Psoas muscle (tissue), 8 donors: ENCODE data around the gene KANSL1. TPM values are rescaled to one million over a fixed set of nuclear protein-coding genes. Genes with fewer than 3 reads are reported as not detected.
A peak's percentile ranks its signal among the peaks of the same experiment; 100 is the strongest.

Source experiments
- ATAC-seq, 4 donors: fragments of 200-7000 bp; cut with Tn5 transposase; one replicate each; pipeline ENCODE4 v1.9.1; 2020; ENCODE audit warnings: moderate library complexity in 3 of 4, mild to moderate bottlenecking in 2 of 4
- DNase-seq, 2 donors: peaks; one replicate each; pipeline ENCODE4 v3.0.0-alpha.2; 2020
- H3K27ac ChIP-seq: fragments of 200-600 bp; one replicate; pipeline ENCODE4 v1.8.0; 2022
- H3K27me3 ChIP-seq, 3 donors: fragments of 200-600 bp in 1 of 3; one replicate each; pipeline versions ENCODE4 v1.6.1 to v1.8.0; 2013 to 2022; ENCODE audit warnings: low read length in 2 of 3, mild to moderate bottlenecking in 2 of 3, moderate library complexity in 1 of 3; ENCODE audit not compliant: insufficient read depth in 3 of 3
- H3K36me3 ChIP-seq, 2 donors: fragments of 200-600 bp in 1 of 2; one replicate each; pipeline versions ENCODE4 v1.6.1 to v1.8.0; 2013 to 2022; ENCODE audit warnings: low read depth in 1 of 2, mild to moderate bottlenecking in 1 of 2, moderate library complexity in 1 of 2; ENCODE audit not compliant: insufficient read depth in 1 of 2
- H3K4me1 ChIP-seq: fragments of 200-600 bp; one replicate; pipeline ENCODE4 v1.8.0; 2022
- H3K4me3 ChIP-seq: fragments of 200-600 bp; one replicate; pipeline ENCODE4 v1.8.0; 2022; ENCODE audit warnings: mild to moderate bottlenecking
- H3K9me3 ChIP-seq: fragments of 200-600 bp; one replicate; pipeline ENCODE4 v1.8.0; 2022
- CTCF ChIP-seq: fragments of 200-600 bp; IDR thresholded peaks from one replicate; pipeline ENCODE4 v1.8.0; 2022; ENCODE audit warnings: antibody characterized with exemption
- WGBS, 3 donors: extraction: QIAGEN DNeasy Blood & Tissue Kit; methylation state at CpG; one replicate each; pipeline versions ENCODE4 v1.1.6 to v1.1.7; 2013; 5-methylcytosine and 5-hydroxymethylcytosine counted together
- intact Hi-C, 2 donors: fragments of 100-400 bp; cut with DNase I; formaldehyde crosslinking; loops; one replicate each; pipeline versions ENCODE4 v1.11.0 to v1.14.2; 2022
- polyA plus RNA-seq, 3 donors: library from polyadenylated mRNA; stranded (reverse); fragments of 200-250 nt; gene quantifications; one replicate each; pipeline ENCODE4 v1.2.3, GENCODE V29; 2013
- total RNA-seq, 4 donors: library from RNA; stranded (reverse); fragmentation: NEBNext Ultra II Directional in 2 of 4; extraction: Animal tissue kit (Norgen Biotek cat#: 25700) in 2 of 4; gene quantifications; one replicate each; pipeline versions ENCODE4 v1.2.1 to v1.2.4, GENCODE V29; 2021 to 2023
- donor health status: healthy with polysubstance abuse.
- donor health status: DM: no; HTN: no; CAD: no; lungs with moderate emphysema.
- donor health status: Bipolar disorder and iron deficiency.
- donor health status: healthy.
- donor health status: DM: yes; HTN: yes; CAD: no.
- donor health status: DM: no; HTN: no; CAD: no.
- donor health status: DM: no; HTN: no; CAD: no.
- donor health status: DM: yes; HTN: yes; CAD: no.

KANSL1 gene
- total and polyA plus RNA-seq, 7 donors = 6.9 to 37.5 (median 25.8) TPM

- intact Hi-C loops = no loop called here
- Histone ChIP-seq H3K27ac (peak overlapping the region; percentile 75), H3K9me3 (no peaks in the 10 kb centered on the region), H3K4me1 (peaks cover 43% of the 10 kb centered on the region), H3K36me3 (peaks cover 5 to 60% of the 10 kb centered on the region in 2 donors), H3K27me3 (no peaks in the 10 kb centered on the region), H3K4me3 (no peak overlapping the region)
- no peak for TF ChIP-seq CTCF
- DNase-seq (no peak), ATAC-seq (no peak)
- WGBS, 3 donors = 91 to 94% (median 94%) methylated on average over 5 of the region's 5 CpGs
Measured at GRCh38 chr17:46047398-46047797, 145.8 kb downstream of the KANSL1 start.

- Histone ChIP-seq H3K27ac (peak overlapping the region; percentile 75), H3K4me3 (no peak overlapping the region), H3K36me3 (peaks cover 5 to 65% of the 10 kb centered on the region in 2 donors), H3K4me1 (peaks cover 43% of the 10 kb centered on the region), H3K9me3 (no peaks in the 10 kb centered on the region), H3K27me3 (no peaks in the 10 kb centered on the region)
- no peak for ATAC-seq
- 50 to 56% (median 55%) methylated on average over 1 of the region's 1 CpG for WGBS, 3 donors
- TF ChIP-seq CTCF = no peak
- intact Hi-C loops = no loop called here
- no peak for DNase-seq
Measured at GRCh38 chr17:46046957-46047356, 146.3 kb downstream of the KANSL1 start.

GRCh38 chr17:46045639-46046038, 147.6 kb downstream of the KANSL1 start:
- Histone ChIP-seq H3K4me3 (no peak overlapping the region), H3K27me3 (no peaks in the 10 kb centered on the region), H3K9me3 (no peaks in the 10 kb centered on the region), H3K36me3 (peaks cover 5 to 70% of the 10 kb centered on the region in 2 donors), H3K27ac (peak overlapping the region; percentile 75), H3K4me1 (peaks cover 40% of the 10 kb centered on the region)
- WGBS, 3 donors = 82 to 88% (median 86%) methylated on average over 3 of the region's 3 CpGs
- ATAC-seq = peak; percentile 44 to 67 (median 57)
- TF ChIP-seq CTCF = no peak
- no peak for DNase-seq
- intact Hi-C loops = loop anchor here in 1 of 2 donors (2.0 kb wide), 1 partner anchor 147 kb away; the partner anchor contains the start of gene KANSL1

- 24 to 38% (median 31%) methylated on average over 2 of the region's 2 CpGs for WGBS, 3 donors
- peak in 2 of 4 donors; percentile 14 to 18 for ATAC-seq
- Histone ChIP-seq H3K36me3 (peaks cover 5 to 70% of the 10 kb centered on the region in 2 donors), H3K27me3 (no peaks in the 10 kb centered on the region), H3K27ac (peak overlapping the region; percentile 75), H3K9me3 (no peaks in the 10 kb centered on the region), H3K4me3 (no peak overlapping the region), H3K4me1 (peaks cover 45% of the 10 kb centered on the region)
- TF ChIP-seq CTCF = no peak
- intact Hi-C loops = loop anchor here (1.0 to 5.0 kb wide), 5 partner anchors 43 to 168 kb away; partner anchors contain the start of gene KANSL1 (in 2 of the 2)
- DNase-seq = no peak
Measured at GRCh38 chr17:46044989-46045388, 148.2 kb downstream of the KANSL1 start.
